ENCODE measurements around the gene VAMP1. TPM values are rescaled to one million over a fixed set of nuclear protein-coding genes. Genes with fewer than 3 reads are reported as not detected.

Gene VAMP1
- total and polyA plus RNA-seq, 2 of the 13 experiments (the other 11 are each of a cell fraction or from before 2014, with no cell fraction given) = 2.5 to 7.4 TPM

DNA sequence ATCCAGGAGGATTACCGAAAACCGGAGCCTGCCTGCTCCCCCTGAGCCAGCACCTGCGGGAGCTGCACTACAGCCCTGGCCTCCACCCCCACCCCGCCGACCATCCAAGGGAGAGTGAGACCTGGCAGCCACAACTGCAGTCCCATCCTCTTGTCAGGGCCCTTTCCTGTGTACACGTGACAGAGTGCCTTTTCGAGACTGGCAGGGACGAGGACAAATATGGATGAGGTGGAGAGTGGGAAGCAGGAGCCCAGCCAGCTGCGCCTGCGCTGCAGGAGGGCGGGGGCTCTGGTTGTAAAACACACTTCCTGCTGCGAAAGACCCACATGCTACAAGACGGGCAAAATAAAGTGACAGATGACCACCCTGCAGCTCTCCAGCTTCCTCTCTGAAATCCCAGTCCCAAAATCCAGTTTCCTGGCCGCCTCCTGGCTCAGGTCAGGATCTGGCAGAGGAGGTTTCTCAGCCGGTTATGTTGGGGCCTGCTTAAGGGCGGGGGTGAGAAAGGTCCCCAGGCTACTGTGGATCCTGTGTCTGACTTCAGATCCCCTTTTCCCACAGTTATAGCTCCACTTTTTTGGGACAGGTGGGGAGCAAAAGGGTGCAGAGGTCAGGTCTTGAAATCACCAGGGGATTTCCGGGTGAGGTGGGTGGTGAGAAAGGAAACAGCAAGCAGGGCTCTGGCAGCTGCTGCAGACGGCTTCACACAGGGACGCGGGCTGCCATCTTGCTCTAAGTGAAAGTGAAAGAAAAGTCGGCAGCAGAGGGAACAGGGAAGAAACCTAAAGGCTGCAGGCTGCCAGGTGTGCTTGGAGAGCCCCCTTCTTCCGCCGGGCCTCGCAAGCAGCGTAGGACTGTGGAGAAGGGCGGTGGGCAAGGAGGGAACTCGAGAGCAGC, 18.9 kb downstream of the VAMP1 start, which contains the start of gene TAPBPL (continued):
- TF ChIP-seq, protein P1, sequence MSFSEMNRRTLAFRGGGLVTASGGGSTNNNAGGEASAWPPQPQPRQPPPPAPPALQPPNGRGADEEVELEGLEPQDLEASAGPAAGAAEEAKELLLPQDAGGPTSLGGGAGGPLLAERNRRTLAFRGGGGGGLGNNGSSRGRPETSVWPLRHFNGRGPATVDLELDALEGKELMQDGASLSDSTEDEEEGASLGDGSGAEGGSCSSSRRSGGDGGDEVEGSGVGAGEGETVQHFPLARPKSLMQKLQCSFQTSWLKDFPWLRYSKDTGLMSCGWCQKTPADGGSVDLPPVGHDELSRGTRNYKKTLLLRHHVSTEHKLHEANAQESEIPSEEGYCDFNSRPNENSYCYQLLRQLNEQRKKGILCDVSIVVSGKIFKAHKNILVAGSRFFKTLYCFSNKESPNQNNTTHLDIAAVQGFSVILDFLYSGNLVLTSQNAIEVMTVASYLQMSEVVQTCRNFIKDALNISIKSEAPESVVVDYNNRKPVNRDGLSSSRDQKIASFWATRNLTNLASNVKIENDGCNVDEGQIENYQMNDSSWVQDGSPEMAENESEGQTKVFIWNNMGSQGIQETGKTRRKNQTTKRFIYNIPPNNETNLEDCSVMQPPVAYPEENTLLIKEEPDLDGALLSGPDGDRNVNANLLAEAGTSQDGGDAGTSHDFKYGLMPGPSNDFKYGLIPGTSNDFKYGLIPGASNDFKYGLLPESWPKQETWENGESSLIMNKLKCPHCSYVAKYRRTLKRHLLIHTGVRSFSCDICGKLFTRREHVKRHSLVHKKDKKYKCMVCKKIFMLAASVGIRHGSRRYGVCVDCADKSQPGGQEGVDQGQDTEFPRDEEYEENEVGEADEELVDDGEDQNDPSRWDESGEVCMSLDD (CRISPR knock-in tag; IDR thresholded peaks at IDR 0.05; ENCODE audit: borderline replicate concordance) = no peak
- TF ChIP-seq ZNF713 (CRISPR knock-in tag; IDR thresholded peaks at IDR 0.05) = no peak
- TF ChIP-seq, protein P2, sequence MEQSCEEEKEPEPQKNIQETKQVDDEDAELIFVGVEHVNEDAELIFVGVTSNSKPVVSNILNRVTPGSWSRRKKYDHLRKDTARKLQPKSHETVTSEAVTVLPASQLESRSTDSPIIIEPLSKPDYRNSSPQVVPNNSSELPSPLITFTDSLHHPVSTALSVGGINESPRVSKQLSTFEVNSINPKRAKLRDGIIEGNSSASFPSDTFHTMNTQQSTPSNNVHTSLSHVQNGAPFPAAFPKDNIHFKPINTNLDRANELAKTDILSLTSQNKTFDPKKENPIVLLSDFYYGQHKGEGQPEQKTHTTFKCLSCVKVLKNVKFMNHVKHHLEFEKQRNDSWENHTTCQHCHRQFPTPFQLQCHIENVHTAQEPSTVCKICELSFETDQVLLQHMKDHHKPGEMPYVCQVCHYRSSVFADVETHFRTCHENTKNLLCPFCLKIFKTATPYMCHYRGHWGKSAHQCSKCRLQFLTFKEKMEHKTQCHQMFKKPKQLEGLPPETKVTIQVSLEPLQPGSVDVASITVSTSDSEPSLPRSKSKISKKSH (CRISPR knock-in tag; IDR thresholded peaks at IDR 0.05; ENCODE audit: borderline replicate concordance) = no peak
- TF ChIP-seq BHLHE40 (IDR thresholded peaks at IDR 0.05; ENCODE audit: low read length) = peak; percentile 77
- peak; percentile 8; the same call in 1 of the 2 replicates for TF ChIP-seq MED13 (CRISPR knock-in tag; IDR thresholded peaks at IDR 0.05)
- TF ChIP-seq, protein P3, sequence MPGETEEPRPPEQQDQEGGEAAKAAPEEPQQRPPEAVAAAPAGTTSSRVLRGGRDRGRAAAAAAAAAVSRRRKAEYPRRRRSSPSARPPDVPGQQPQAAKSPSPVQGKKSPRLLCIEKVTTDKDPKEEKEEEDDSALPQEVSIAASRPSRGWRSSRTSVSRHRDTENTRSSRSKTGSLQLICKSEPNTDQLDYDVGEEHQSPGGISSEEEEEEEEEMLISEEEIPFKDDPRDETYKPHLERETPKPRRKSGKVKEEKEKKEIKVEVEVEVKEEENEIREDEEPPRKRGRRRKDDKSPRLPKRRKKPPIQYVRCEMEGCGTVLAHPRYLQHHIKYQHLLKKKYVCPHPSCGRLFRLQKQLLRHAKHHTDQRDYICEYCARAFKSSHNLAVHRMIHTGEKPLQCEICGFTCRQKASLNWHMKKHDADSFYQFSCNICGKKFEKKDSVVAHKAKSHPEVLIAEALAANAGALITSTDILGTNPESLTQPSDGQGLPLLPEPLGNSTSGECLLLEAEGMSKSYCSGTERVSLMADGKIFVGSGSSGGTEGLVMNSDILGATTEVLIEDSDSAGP (CRISPR knock-in tag; IDR thresholded peaks at IDR 0.05; ENCODE audit: borderline replicate concordance) = peak; percentile 78; the same call in 1 of the 2 replicates
- TF ChIP-seq PHF20 (CRISPR knock-in tag; IDR thresholded peaks at IDR 0.05) = no peak
- no peak for TF ChIP-seq RELA (CRISPR knock-in tag; IDR thresholded peaks at IDR 0.05)
- TF ChIP-seq, protein P4, sequence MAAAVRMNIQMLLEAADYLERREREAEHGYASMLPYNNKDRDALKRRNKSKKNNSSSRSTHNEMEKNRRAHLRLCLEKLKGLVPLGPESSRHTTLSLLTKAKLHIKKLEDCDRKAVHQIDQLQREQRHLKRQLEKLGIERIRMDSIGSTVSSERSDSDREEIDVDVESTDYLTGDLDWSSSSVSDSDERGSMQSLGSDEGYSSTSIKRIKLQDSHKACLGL (CRISPR knock-in tag; IDR thresholded peaks at IDR 0.05) = peak; percentile 37; the same call in 1 of the 2 replicates
- TF ChIP-seq ZNF430 (CRISPR knock-in tag; IDR thresholded peaks at IDR 0.05) = peak; percentile 66; the same call in 1 of the 2 replicates
- peak; percentile 64; the same call in 1 of the 2 replicates for TF ChIP-seq ZNF775 (CRISPR knock-in tag; IDR thresholded peaks at IDR 0.05; ENCODE audit: borderline replicate concordance)
- TF ChIP-seq HOXD1 (CRISPR knock-in tag; IDR thresholded peaks at IDR 0.05) = no peak
- TF ChIP-seq EZH2 (conservative IDR thresholded peaks at IDR 0.05; ENCODE audit: low read depth, low read length) = no peak
- TF ChIP-seq MYC (CRISPR knock-in tag; IDR thresholded peaks at IDR 0.05; ENCODE audit: borderline replicate concordance) = peak; percentile 58
- no peak for TF ChIP-seq ZNF660 (CRISPR knock-in tag; IDR thresholded peaks at IDR 0.05; ENCODE audit: borderline replicate concordance, low read depth)
- TF ChIP-seq ZNF256 (CRISPR knock-in tag; conservative IDR thresholded peaks at IDR 0.05) = peak; percentile 48; the same call in 1 of the 2 replicates
- TF ChIP-seq HNF4A (CRISPR knock-in tag; IDR thresholded peaks at IDR 0.05) = no peak
- TF ChIP-seq, protein P5, sequence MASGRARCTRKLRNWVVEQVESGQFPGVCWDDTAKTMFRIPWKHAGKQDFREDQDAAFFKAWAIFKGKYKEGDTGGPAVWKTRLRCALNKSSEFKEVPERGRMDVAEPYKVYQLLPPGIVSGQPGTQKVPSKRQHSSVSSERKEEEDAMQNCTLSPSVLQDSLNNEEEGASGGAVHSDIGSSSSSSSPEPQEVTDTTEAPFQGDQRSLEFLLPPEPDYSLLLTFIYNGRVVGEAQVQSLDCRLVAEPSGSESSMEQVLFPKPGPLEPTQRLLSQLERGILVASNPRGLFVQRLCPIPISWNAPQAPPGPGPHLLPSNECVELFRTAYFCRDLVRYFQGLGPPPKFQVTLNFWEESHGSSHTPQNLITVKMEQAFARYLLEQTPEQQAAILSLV (CRISPR knock-in tag; IDR thresholded peaks at IDR 0.05; ENCODE audit: borderline replicate concordance) = no peak; the same call in 1 of the 2 replicates
- TF ChIP-seq ZNF703 (CRISPR knock-in tag; IDR thresholded peaks at IDR 0.05; ENCODE audit: borderline replicate concordance) = no peak
- no peak for TF ChIP-seq GATAD2A (CRISPR knock-in tag; IDR thresholded peaks at IDR 0.05)
- no peak for TF ChIP-seq ZNF556 (CRISPR knock-in tag; IDR thresholded peaks at IDR 0.05; ENCODE audit: borderline replicate concordance)
- TF ChIP-seq ZNF543 (CRISPR knock-in tag; IDR thresholded peaks at IDR 0.05) = no peak
